GM19397 (cell line): ENCODE results near the gene GGT5.
A peak's percentile ranks its signal among the peaks of the same experiment; 100 is the strongest.
"Not testable (repeated sequence)": the region's sequence is repeated elsewhere in the genome, so short reads cannot be mapped to it uniquely, and the experiment has no call there.

Experiments
- ATAC-seq: cut with Tn5 transposase; IDR thresholded peaks from one replicate; pipeline ENCODE4 v1.9.1; 2021; ENCODE audit warnings: mild to moderate bottlenecking, moderate library complexity; ENCODE audit not compliant: unreplicated experiment

GGT5 gene

GRCh38 chr22:24245030-24245431 lies at the start of gene GGT5:
Gene GGT5, minus strand, starts transcription at chr22:24245082. Its CDS starts 357 bp downstream, at chr22:24244725.
- not testable (repeated sequence) for ATAC-seq

- not testable (repeated sequence) for ATAC-seq
Observed at GRCh38 chr22:24292202-24292830, 47.4 kb upstream of the GGT5 start.

DNA sequence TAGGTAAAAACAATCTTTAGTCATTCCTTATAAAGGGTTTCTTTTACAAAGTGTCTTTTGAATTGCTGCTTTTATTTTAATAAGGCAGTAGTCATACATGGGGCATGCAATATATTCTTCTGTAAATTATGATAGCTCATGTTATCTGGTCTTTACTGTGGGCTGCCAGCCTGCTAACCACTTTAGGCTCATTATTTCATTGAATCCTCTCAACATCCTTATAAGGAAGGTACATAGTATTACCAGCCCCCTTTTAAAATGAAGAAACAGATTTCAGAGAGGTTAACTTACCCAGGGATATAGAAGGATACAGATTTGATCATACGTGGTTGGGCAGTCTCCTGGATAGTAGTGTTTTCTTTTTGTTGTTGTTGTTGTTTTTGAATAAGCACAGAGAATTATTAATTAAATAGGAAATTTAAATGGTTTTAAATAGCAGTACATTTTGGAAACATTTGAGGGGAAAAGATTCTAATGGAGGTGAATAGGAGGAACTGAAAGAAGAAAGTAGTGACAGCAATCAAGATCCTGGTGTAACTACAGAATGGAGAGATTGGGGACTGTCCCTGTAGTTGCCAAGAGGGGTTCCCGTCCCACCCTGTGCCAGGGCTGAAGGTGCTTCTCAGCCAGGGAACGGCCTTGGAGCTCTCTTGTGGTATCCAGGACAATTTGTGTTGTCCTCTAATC lies 46.8 kb upstream of the GGT5 start:
- no peak for ATAC-seq

GRCh38 chr22:24290459-24290858 lies 45.6 kb upstream of the GGT5 start:
- ATAC-seq: no peak

GRCh38 chr22:24289741-24290163 lies 44.9 kb upstream of the GGT5 start:
- ATAC-seq: no peak

DNA sequence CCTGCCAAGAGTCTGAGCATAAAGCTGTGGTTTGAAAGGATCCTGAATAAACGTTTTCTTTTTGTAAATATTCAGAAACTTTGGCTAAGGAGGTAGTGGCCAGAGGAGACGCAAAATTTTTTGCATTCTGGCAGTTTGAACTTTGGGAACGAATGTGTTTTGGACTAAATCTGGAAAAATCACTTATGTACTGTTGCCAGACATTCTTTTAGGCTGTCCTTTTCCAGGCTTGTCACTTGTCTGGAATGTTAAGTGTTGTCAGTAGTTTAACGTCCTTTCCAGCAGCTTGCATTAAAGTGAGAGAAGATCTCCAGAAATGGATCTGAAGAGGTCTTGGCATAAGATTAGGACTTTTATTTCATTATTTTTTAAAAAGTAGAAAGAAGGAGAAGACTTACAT lies 44.2 kb upstream of the GGT5 start:
- no peak for ATAC-seq

- ATAC-seq: not testable (repeated sequence)
Observed at GRCh38 chr22:24287801-24288200, 42.9 kb upstream of the GGT5 start.

GRCh38 chr22:24287212-24287611 lies 42.3 kb upstream of the GGT5 start:
- ATAC-seq: not testable (repeated sequence)

- ATAC-seq: no peak
Observed at GRCh38 chr22:24285245-24285644, 40.4 kb upstream of the GGT5 start.

- ATAC-seq: no peak
Observed at GRCh38 chr22:24284747-24285203, 39.9 kb upstream of the GGT5 start.

DNA sequence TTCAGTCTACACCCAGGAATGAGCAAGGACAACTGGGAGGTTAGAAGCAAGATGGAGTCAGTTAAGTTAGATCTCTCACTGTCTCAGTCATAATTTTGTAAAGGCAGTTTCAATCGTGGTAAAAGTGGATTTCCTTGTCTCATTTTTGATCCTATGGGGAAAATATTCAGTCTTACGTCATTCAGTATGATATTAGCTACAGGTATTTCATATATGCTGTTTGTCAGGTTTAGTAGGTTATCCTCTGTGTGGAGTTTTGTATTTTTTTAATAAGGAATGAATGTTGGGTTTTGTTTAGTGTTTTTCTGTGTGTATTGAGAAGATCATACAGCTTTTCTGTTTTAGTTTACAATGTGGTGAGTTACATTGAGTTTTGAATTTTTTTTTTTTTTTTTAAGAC lies 37.5 kb upstream of the GGT5 start:
- no peak for ATAC-seq

DNA sequence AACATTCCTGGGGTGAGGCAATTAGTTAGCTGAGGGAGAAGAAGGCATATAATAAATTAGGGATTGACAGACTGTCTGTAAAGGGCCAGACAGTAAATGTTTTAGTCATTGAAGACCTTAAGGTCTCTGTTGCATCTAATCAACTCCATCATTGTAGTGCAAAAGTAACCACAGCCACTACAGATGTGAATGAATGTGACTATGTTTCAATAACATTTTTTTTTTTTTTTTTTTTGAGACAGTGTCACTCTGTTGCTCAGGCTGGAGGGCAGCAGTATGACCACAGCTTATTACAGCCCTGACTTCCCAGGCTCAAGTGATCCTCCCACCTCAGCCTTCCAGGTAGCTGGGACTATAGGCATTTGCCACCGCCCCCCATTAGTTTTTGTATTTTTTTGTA lies 35.5 kb upstream of the GGT5 start:
- ATAC-seq: not testable (repeated sequence)

GRCh38 chr22:24274696-24275405 lies 30.0 kb upstream of the GGT5 start:
- ATAC-seq: not testable (repeated sequence)

GRCh38 chr22:24273906-24274305 lies 29.0 kb upstream of the GGT5 start:
- ATAC-seq: not testable (repeated sequence)

GRCh38 chr22:24273031-24273430 lies 28.1 kb upstream of the GGT5 start:
- not testable (repeated sequence) for ATAC-seq

DNA sequence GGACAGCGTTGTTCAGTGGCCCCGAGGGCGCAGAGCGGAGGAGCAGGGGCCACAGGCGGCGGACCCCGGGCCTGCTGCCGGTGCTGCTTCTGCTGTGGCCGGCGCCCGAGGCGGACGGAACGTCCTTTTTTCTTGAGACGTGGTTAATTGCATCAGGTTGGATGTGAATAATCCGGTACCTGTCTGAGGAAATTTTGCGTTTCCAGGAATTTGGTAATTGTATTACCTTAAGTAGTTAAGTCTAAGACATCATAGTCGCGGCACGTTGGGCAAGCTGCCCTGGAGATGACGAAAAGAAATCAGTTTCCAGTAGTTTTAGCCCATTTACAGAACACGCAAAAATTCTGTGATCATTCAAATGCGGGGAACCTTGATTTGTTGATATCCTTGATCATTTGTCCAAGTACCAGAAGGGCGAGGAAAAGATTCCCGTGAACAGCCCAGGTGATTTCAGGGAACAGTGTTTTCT lies 26.5 kb upstream of the GGT5 start:
- ATAC-seq: no peak

DNA sequence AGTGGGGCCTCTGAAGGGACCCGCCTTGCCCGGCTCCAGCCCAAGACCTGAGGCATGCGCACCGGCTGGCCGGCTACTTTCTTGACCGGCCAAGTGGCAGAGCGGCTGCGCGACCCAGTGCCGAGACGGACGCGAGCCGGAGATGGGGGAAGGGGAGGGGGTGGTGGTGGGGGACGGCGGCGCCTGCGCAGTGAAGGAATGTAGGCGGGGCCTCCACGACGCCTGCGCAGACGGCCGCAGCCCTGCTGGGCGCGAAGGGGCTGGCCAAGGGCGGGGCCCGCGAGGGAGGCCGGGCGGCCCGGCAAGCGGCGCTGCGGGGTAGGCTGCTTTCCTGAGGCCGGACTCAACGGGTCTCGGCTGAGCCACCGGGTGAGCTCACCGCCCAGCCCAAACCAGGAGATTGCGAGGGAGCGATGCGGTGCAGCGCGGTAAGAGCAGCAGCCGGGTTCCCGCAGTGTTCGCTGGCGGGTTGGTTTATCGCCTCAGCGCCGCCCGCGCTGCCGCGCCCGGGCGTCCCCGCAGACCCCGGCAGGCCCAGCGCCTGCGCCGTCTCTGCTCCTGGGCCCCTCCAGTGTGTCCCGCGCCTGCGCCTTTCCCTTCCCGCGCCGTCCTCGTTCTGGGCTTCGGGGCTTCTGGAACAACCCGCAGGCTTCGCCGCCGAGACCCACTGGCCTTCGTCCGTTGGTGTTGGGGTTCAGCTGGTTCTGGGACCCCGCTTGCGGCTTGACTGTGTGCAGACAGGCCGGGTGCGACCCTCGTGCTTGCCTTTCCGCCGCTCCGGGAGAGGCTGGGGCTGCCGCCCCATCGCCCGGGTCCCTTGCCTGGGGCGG lies 25.9 kb upstream of the GGT5 start, which contains the start of gene SPECC1L:
TSS of gene SPECC1L (plus strand) at position 276 of the 830 bp plus-strand sequence. CDS start 31,401 bp downstream, outside the sequence.
- peak; percentile 87 for ATAC-seq

DNA sequence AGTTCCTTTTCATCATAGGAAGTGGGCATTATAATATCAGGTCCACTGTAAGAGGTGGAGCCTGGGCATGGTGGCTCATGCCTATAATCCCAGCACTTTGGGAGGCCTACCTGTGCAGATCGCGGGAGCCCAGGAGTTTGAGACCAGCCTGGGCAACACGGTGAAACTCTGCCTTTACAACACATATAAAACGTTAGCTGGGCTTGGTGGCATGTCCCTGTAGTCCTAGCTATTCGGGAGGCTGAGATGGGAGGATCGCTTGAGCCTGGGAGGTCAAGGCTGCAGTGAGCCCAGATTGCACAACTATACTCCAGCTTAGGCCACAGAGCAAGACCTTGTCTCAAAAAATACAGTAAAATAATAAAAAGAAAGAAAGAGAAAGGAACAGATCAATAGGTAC lies 21.6 kb upstream of the GGT5 start:
- ATAC-seq: not testable (repeated sequence)

DNA sequence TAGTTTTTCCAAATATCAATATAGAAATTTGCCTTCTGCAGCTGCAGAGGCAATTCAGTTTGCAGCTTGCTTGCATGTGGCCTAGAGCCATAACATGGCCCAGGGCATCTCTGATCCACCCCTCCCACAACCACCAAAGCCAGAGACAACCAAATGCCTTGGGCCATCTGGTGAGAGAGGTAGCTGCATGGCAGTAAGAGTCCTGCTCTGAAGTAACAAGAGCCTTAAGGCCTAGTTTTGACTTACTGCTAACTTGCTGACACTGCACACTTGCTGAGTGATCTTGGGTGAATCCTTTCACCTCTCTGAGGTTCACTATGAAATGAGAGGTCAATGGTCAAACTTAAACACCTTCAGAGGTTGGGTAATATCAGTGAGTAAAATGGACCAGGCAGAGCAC lies 20.9 kb upstream of the GGT5 start:
- ATAC-seq: no peak

GRCh38 chr22:24264329-24264896 lies 19.5 kb upstream of the GGT5 start:
- ATAC-seq: not testable (repeated sequence)
